Smooth muscle cell (in vitro differentiated cells): ENCODE measurements around the gene SREBF2. TPM values are rescaled to one million over a fixed set of nuclear protein-coding genes. Genes with fewer than 3 reads are reported as not detected.

ENCODE experiments used
- DNase-seq: peaks from one replicate; lab custom pipeline; 2025; ENCODE audit not compliant: unreplicated experiment; lab: John Stamatoyannopoulos, UW
- H2AFZ ChIP-seq: fragments of 200-600 bp; sonication (generic); 2 replicates; pipeline ENCODE4 v1.6.0; 2016; ENCODE audit warnings: antibody characterized with exemption, low read depth, mild to moderate bottlenecking
- H3F3A ChIP-seq: fragments of 200-600 bp; sonication (generic); 2 replicates; pipeline ENCODE4 v1.6.0; 2017; ENCODE audit warnings: antibody characterized with exemption, low read depth
- H3K27ac ChIP-seq: fragments of 200-600 bp; sonication (generic); 2 replicates; pipeline ENCODE4 v1.5.1; 2016; ENCODE audit warnings: low read depth, mild to moderate bottlenecking
- H3K27me3 ChIP-seq: fragments of 200-600 bp; sonication (generic); 2 replicates; pipeline ENCODE4 v1.6.1; 2016; ENCODE audit warnings: low read depth, mild to moderate bottlenecking
- H3K36me3 ChIP-seq: fragments of 200-600 bp; sonication (generic); 2 replicates; pipeline ENCODE4 v1.5.1; 2016; ENCODE audit warnings: low read depth
- H3K4me1 ChIP-seq: fragments of 200-600 bp; sonication (generic); 2 replicates; pipeline ENCODE4 v1.5.1; 2016; ENCODE audit warnings: low read depth
- H3K4me2 ChIP-seq: fragments of 200-600 bp; sonication (generic); 2 replicates; pipeline ENCODE4 v1.6.0; 2016; ENCODE audit warnings: mild to moderate bottlenecking
- H3K4me3 ChIP-seq: fragments of 200-600 bp; sonication (generic); 2 replicates; pipeline ENCODE4 v1.5.1; 2016; ENCODE audit warnings: mild to moderate bottlenecking
- H3K79me2 ChIP-seq: fragments of 200-600 bp; sonication (generic); 2 replicates; pipeline ENCODE4 v1.6.0; 2016; ENCODE audit warnings: low read depth, mild to moderate bottlenecking
- H3K9ac ChIP-seq: fragments of 200-600 bp; sonication (generic); 2 replicates; pipeline ENCODE4 v1.6.0; 2016; ENCODE audit warnings: low read depth
- H3K9me3 ChIP-seq: fragments of 200-600 bp; sonication (generic); replicated peaks from 2 replicates; pipeline ENCODE4 v1.5.1; 2016; ENCODE audit warnings: low read depth
- H4K20me1 ChIP-seq: fragments of 200-600 bp; sonication (generic); 2 replicates; pipeline ENCODE4 v1.6.0; 2016; ENCODE audit warnings: low read depth
- WGBS: methylation state at CpG from one replicate; pipeline ENCODE4 v1.1.7; 2016; ENCODE audit warnings: low lambda C conversion rate; 5-methylcytosine and 5-hydroxymethylcytosine counted together
- polyA plus RNA-seq: library from polyadenylated mRNA; unstranded; fragments of >200 nt; fragmentation: Nextera tagmentation; extraction: Ambion mirVana; gene quantifications from 2 replicates; pipeline ENCODE4 v1.2.1, GENCODE V29; 2016
- total RNA-seq: library from RNA; depleted of rRNA; stranded (reverse); fragments of >200 nt; gene quantifications from 2 replicates; pipeline ENCODE4 v1.2.3, GENCODE V29; 2014
- TF ChIP-seq, protein P1 (sequence below): fragments of 200-600 bp; sonication (generic); IDR thresholded peaks from 2 replicates; pipeline ENCODE4 v1.5.1; 2017; ENCODE audit warnings: borderline replicate concordance, mild to moderate bottlenecking, antibody characterized with exemption; ENCODE audit not compliant: insufficient read depth, poor library complexity, severe bottlenecking

SREBF2 gene
- total and polyA plus RNA-seq, 2 experiments from 2014 or later = 62.9 to 78.2 TPM

GRCh38 chr22:41801147-41801819 lies 31.6 kb upstream of the SREBF2 start:
- Histone ChIP-seq H3K4me3 (peak overlapping the region; percentile 74), H3K4me1 (peaks cover 9% of the 10 kb centered on the region), H3K36me3 (no peaks in the 10 kb centered on the region), H3K27ac (peak overlapping the region; percentile 17), H3K9ac (peak overlapping the region; percentile 22), H2AFZ (peak overlapping the region; percentile 98), H3F3A (no peaks in the 10 kb centered on the region), H3K9me3 (no peaks in the 10 kb centered on the region), H3K27me3 (no peaks in the 10 kb centered on the region), H3K4me2 (peak overlapping the region; percentile 98), H3K79me2 (peaks cover 18% of the 10 kb centered on the region), H4K20me1 (no peaks in the 10 kb centered on the region)
- 40% methylated on average over 4 of the region's 4 CpGs for WGBS
- no peak for DNase-seq
- TF ChIP-seq, protein P1, sequence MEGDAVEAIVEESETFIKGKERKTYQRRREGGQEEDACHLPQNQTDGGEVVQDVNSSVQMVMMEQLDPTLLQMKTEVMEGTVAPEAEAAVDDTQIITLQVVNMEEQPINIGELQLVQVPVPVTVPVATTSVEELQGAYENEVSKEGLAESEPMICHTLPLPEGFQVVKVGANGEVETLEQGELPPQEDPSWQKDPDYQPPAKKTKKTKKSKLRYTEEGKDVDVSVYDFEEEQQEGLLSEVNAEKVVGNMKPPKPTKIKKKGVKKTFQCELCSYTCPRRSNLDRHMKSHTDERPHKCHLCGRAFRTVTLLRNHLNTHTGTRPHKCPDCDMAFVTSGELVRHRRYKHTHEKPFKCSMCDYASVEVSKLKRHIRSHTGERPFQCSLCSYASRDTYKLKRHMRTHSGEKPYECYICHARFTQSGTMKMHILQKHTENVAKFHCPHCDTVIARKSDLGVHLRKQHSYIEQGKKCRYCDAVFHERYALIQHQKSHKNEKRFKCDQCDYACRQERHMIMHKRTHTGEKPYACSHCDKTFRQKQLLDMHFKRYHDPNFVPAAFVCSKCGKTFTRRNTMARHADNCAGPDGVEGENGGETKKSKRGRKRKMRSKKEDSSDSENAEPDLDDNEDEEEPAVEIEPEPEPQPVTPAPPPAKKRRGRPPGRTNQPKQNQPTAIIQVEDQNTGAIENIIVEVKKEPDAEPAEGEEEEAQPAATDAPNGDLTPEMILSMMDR = no peak

- Histone ChIP-seq H4K20me1 (no peaks in the 10 kb centered on the region), H3K4me1 (peaks cover 9% of the 10 kb centered on the region), H3K27me3 (no peaks in the 10 kb centered on the region), H3K36me3 (no peaks in the 10 kb centered on the region), H3K4me3 (no peak overlapping the region), H3F3A (no peaks in the 10 kb centered on the region), H3K9me3 (no peaks in the 10 kb centered on the region), H3K9ac (no peak overlapping the region), H3K4me2 (peak overlapping the region; percentile 98), H2AFZ (no peak overlapping the region), H3K79me2 (peaks cover 18% of the 10 kb centered on the region), H3K27ac (no peak overlapping the region)
- WGBS = 75% methylated on average over 2 of the region's 2 CpGs
- DNase-seq = no peak
- TF ChIP-seq, protein P1 = no peak
These were observed 31.0 kb upstream of the SREBF2 start for GRCh38 chr22:41801886-41802285.

DNA sequence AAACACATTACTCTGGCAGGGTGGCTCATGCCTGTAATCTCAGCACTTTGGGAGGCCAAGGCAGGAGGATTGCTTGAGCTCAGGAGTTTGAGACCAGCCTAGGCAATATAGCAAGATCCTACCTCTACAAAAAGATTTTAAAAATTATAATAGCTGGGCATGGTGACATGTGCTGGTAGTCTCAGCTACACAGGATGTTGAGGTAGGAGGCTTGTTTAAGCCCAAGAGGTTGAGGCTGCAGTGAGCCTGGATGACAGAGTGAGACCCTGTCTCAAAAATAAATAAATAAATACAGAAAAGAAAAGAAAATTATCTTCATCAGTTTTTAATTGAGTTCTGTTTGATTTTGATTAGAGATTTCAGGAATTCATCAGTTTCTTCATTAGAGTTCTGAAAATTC lies 27.3 kb upstream of the SREBF2 start:
- Histone ChIP-seq H3K27ac (no peak overlapping the region), H3K79me2 (peaks cover 18% of the 10 kb centered on the region), H3K4me1 (no peaks in the 10 kb centered on the region), H3K9me3 (no peaks in the 10 kb centered on the region), H4K20me1 (peaks cover 4% of the 10 kb centered on the region), H2AFZ (no peak overlapping the region), H3K4me2 (no peak overlapping the region), H3K27me3 (no peaks in the 10 kb centered on the region), H3K36me3 (no peaks in the 10 kb centered on the region), H3F3A (no peaks in the 10 kb centered on the region), H3K4me3 (no peak overlapping the region), H3K9ac (no peak overlapping the region)
- TF ChIP-seq, protein P1 = no peak
- no peak for DNase-seq

DNA sequence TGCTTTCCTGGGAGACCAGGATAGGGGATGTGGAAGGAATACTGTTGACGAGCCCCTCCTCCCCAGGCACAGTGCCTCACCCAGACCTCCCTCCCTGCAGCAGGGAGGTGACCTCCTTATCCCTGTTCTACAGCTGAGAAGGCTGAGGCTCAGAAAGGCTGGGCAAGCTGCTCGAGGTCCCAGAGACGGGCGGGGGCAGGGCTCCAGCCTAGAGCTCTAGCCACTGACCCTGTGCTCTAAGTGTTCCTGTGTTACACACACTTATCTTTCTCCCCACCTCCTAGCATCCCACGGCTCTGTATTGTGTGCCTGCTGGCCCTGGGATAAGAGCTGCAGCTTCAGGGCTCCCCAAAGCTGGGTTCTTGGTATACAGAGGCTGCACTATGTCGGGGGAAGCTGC lies 24.5 kb upstream of the SREBF2 start:
- 82% methylated on average over 6 of the region's 6 CpGs for WGBS
- H3K27me3 ChIP-seq = no peaks in the 10 kb centered on the region
- no peak for DNase-seq
- H3K9ac ChIP-seq = no peak overlapping the region
- H3K4me2 ChIP-seq = no peak overlapping the region
- no peaks in the 10 kb centered on the region for H3F3A ChIP-seq
- TF ChIP-seq, protein P1 = no peak
- no peaks in the 10 kb centered on the region for H3K9me3 ChIP-seq
- no peak overlapping the region for H3K4me3 ChIP-seq
- H4K20me1 ChIP-seq = peaks cover 4% of the 10 kb centered on the region
- H3K79me2 ChIP-seq = peaks cover 4% of the 10 kb centered on the region
- no peak overlapping the region for H3K27ac ChIP-seq
- H2AFZ ChIP-seq = no peak overlapping the region
- H3K36me3 ChIP-seq = no peaks in the 10 kb centered on the region
- H3K4me1 ChIP-seq = no peaks in the 10 kb centered on the region
